GM12878 (cell line): ENCODE measurements around the gene DPYSL4. TPM values are rescaled to one million over a fixed set of nuclear protein-coding genes. Genes with fewer than 3 reads are reported as not detected.

ENCODE experiments used
- ATAC-seq: fragments of 200-7000 bp; cut with Tn5 transposase; 3 replicates; pipeline ENCODE4 v1.9.1; 2020; ENCODE audit warnings: mild to moderate bottlenecking, moderate library complexity
- BruUV-seq: library from RNA; stranded (reverse); fragments of 400-500 nt; replicated peaks from 2 replicates; lab custom pipeline; 2021; lab: Mats Ljungman, UMichigan
- CTCF ChIA-PET: fragments of 300-600 bp; sonication (Branson Sonifier 250); formaldehyde crosslinking; extraction: SDS; loops from one replicate; lab custom pipeline; 2021; ENCODE audit warnings: inconsistent platforms; lab: Yijun Ruan, JAX
- POLR2A ChIA-PET: fragments of 350-600 bp; formaldehyde crosslinking; extraction: SDS; loops from one replicate; lab custom pipeline; 2021; ENCODE audit warnings: inconsistent platforms; lab: Charles Lee
- RAD21 ChIA-PET: fragments of 300-600 bp; sonication (Branson Sonifier 250); formaldehyde crosslinking; loops from one replicate; lab custom pipeline; 2023; ENCODE audit warnings: antibody characterized with exemption; ENCODE audit not compliant: unreplicated experiment; lab: Charles Lee
- SMC1A ChIA-PET: fragments of 300-600 bp; sonication (Branson Sonifier 250); formaldehyde crosslinking; loops from one replicate; lab custom pipeline; 2023; ENCODE audit not compliant: unreplicated experiment, uncharacterized antibody; lab: Charles Lee
- DNase-seq: peaks from one replicate; pipeline ENCODE4 v3.0.0-alpha.2; 2011; ENCODE audit warnings: low read depth, low spot score
- FAIRE-seq: peaks from 3 replicates; lab custom pipeline; 2011; peaks lifted over from hg19 to GRCh38; lab: Jason Lieb, UNC
- H2AFZ ChIP-seq: 2 replicates; pipeline ENCODE4 v1.6.0; 2011; ENCODE audit warnings: low read depth, low read length, control low read depth; ENCODE audit not compliant: control insufficient read depth
- H3K27ac ChIP-seq: 2 replicates; pipeline ENCODE4 v1.5.1; 2011; ENCODE audit warnings: control low read depth; ENCODE audit not compliant: control insufficient read depth, insufficient read depth
- H3K27me3 ChIP-seq, 2 experiments: replicated peaks in 1 of 2; 2 replicates each; pipeline versions ENCODE4 v1.6.0 to v1.6.1; 2011; ENCODE audit warnings: low read length in 1 of 2; ENCODE audit not compliant: control insufficient read depth in 2 of 2, insufficient read depth in 2 of 2
- H3K36me3 ChIP-seq, 2 experiments: 2 replicates each; pipeline ENCODE4 v1.5.1; 2011; ENCODE audit warnings: low read length in 1 of 2; ENCODE audit not compliant: control insufficient read depth in 2 of 2, insufficient read depth in 2 of 2
- H3K4me1 ChIP-seq: 2 replicates; pipeline ENCODE4 v1.6.1; 2011; ENCODE audit warnings: mild to moderate bottlenecking, low read length, moderate library complexity, mixed read lengths; ENCODE audit not compliant: control insufficient read depth, insufficient read depth
- H3K4me2 ChIP-seq: 2 replicates; pipeline ENCODE4 v1.6.0; 2011; ENCODE audit warnings: control low read depth; ENCODE audit not compliant: control insufficient read depth, insufficient read depth
- H3K4me3 ChIP-seq: fragments of 200-600 bp; sonication (generic); 2 replicates; pipeline ENCODE4 v1.5.1; 2016
- H3K79me2 ChIP-seq: 2 replicates; pipeline ENCODE4 v1.6.0; 2011; ENCODE audit warnings: low read length; ENCODE audit not compliant: control insufficient read depth, insufficient read depth
- H3K9ac ChIP-seq: 2 replicates; pipeline ENCODE4 v1.8.0; 2011; ENCODE audit warnings: low read length, control low read depth, mixed read lengths; ENCODE audit not compliant: control insufficient read depth, insufficient read depth
- H3K9me3 ChIP-seq: replicated peaks from 3 replicates; pipeline ENCODE4 v1.5.1; 2011; ENCODE audit warnings: mild to moderate bottlenecking, low read length; ENCODE audit not compliant: control insufficient read depth, insufficient read depth
- H4K20me1 ChIP-seq: 2 replicates; pipeline ENCODE4 v1.6.0; 2011; ENCODE audit not compliant: control insufficient read depth, insufficient read depth
- BCL3 ChIP-seq: IDR thresholded peaks from 2 replicates; pipeline ENCODE4 v1.6.1; 2011; ENCODE audit warnings: borderline replicate concordance, low read depth, mild to moderate bottlenecking, moderate library complexity, low read length; ENCODE audit not compliant: insufficient read depth, poor library complexity, severe bottlenecking
- CHD4 ChIP-seq: fragments of 200-600 bp; sonication (generic); IDR thresholded peaks from 2 replicates; pipeline ENCODE4 v1.6.1; 2016; ENCODE audit warnings: mild to moderate bottlenecking
- CREB1 ChIP-seq: IDR thresholded peaks from 2 replicates; pipeline ENCODE4 v1.6.1; 2012; ENCODE audit warnings: low read depth, mild to moderate bottlenecking, inconsistent platforms
- KDM1A ChIP-seq: fragments of 200-600 bp; sonication (generic); IDR thresholded peaks from 2 replicates; pipeline ENCODE4 v1.6.1; 2016; ENCODE audit warnings: borderline replicate concordance
- MXI1 ChIP-seq: fragments of 150-350 bp; IDR thresholded peaks from 2 replicates; pipeline ENCODE4 v1.6.1; 2011; ENCODE audit warnings: low read depth, mild to moderate bottlenecking, inconsistent platforms, low read length, improper control_type of control experiment
- POLR2AphosphoS5 ChIP-seq: IDR thresholded peaks from 2 replicates; pipeline ENCODE4 v1.6.1; 2011; ENCODE audit warnings: mild to moderate bottlenecking, low read length, inconsistent platforms
- SP1 ChIP-seq: IDR thresholded peaks from one replicate; pipeline ENCODE4 v1.6.1; 2011; ENCODE audit warnings: low read depth, low read length
- TARDBP ChIP-seq: IDR thresholded peaks from 2 replicates; pipeline ENCODE4 v1.6.1; 2016; ENCODE audit warnings: borderline replicate concordance
- WRNIP1 ChIP-seq: IDR thresholded peaks from 2 replicates; pipeline ENCODE4 v1.6.1; 2011; ENCODE audit warnings: low read depth, low read length, improper control_type of control experiment, borderline replicate concordance
- ZNF384 ChIP-seq: IDR thresholded peaks from 2 replicates; pipeline ENCODE4 v1.6.1; 2012; ENCODE audit warnings: low read depth, mild to moderate bottlenecking, low read length, improper control_type of control experiment, borderline replicate concordance
- ZNF592 ChIP-seq: fragments of 450-650 bp; IDR thresholded peaks from 2 replicates; pipeline ENCODE4 v1.6.1; 2017; ENCODE audit warnings: mild to moderate bottlenecking, moderate library complexity
- ZZZ3 ChIP-seq: IDR thresholded peaks from 2 replicates; pipeline ENCODE4 v1.6.1; 2011; ENCODE audit warnings: low read depth; ENCODE audit not compliant: control insufficient read depth, insufficient read length
- WGBS: methylation state at CpG from one replicate; pipeline ENCODE4 v1.1.6; 2016; ENCODE audit warnings: low lambda C conversion rate; ENCODE audit not compliant: insufficient replicate concordance, insufficient coverage; ENCODE audit errors: missing lambda C conversion rate; 5-methylcytosine and 5-hydroxymethylcytosine counted together
- in situ Hi-C: fragments of 300-500 bp; cut with MboI; formaldehyde crosslinking; loops from 9 replicates; pipeline ENCODE4 v1.14.3; 2018; ENCODE audit warnings: mixed read lengths
- intact Hi-C: fragments of 100-400 bp; cut with micrococcal nuclease; formaldehyde crosslinking; loops from one replicate; pipeline ENCODE4 v1.14.2; 2022; ENCODE audit not compliant: unreplicated experiment
- polyA plus RNA-seq, 11 experiments: library from polyadenylated mRNA; depleted of rRNA in 4 of 11; unstranded in 6 of 11; stranded (reverse) in 5 of 11; fragments of >200 nt; fragmentation: Nextera tagmentation in 4 of 11; fragmentation: Illumina TruSeq in 1 of 11; extraction: Ambion mirVana in 4 of 11; extraction: Trizol in 1 of 11; gene quantifications; 1 replicate in 1 of 11; 2 replicates in 10 of 11; pipeline versions ENCODE4 v1.2.1 to v1.2.3, GENCODE V29; 2011 to 2016; ENCODE audit warnings: inconsistent platforms in 2 of 11, missing spikeins in 2 of 11, low read depth in 1 of 11
- total RNA-seq, 4 experiments: library from RNA; depleted of rRNA in 3 of 4; stranded (reverse); fragments of >200 nt in 3 of 4; fragmentation: Illumina TruSeq in 1 of 4; extraction: Trizol in 1 of 4; gene quantifications; 2 replicates each; pipeline versions ENCODE4 v1.2.1 to v1.2.3, GENCODE V29; 2013 to 2021

DPYSL4 gene
- total and polyA plus RNA-seq, 10 of the 15 experiments (the other 5 are each of a cell fraction or from before 2014, with no cell fraction given) = 0.10 to 0.21 TPM; not detected in 8

GRCh38 chr10:132206377-132206745 lies 19.6 kb downstream of the DPYSL4 start:
- intact Hi-C loops = no loop called here
- no peaks in the 10 kb centered on the region for H3K36me3 ChIP-seq
- no peak overlapping the region for H2AFZ ChIP-seq
- 58% methylated on average over 11 of the region's 11 CpGs for WGBS
- no peak overlapping the region for H3K4me2 ChIP-seq
- no peaks in the 10 kb centered on the region for H3K4me1 ChIP-seq
- H3K27ac ChIP-seq = no peak overlapping the region
- ChIA-PET POLR2A (no interaction called here), RAD21 (no interaction called here), SMC1A (no interaction called here), CTCF (no interaction called here)
- H4K20me1 ChIP-seq = no peaks in the 10 kb centered on the region
- H3K27me3 ChIP-seq = no peaks in the 10 kb centered on the region
- H3K9me3 ChIP-seq = no peaks in the 10 kb centered on the region
- H3K4me3 ChIP-seq = no peak overlapping the region
- TF ChIP-seq CHD4 (no peak), BCL3 (no peak), TARDBP (no peak), ZNF384 (no peak), ZZZ3 (no peak)
- H3K79me2 ChIP-seq = no peaks in the 10 kb centered on the region
- DNase-seq (no peak), ATAC-seq (no peak), FAIRE-seq (no peak)
- no peak overlapping the region for H3K9ac ChIP-seq
- in situ Hi-C loops = no loop called here
- BruUV-seq = no TSS peak

- 59% methylated on average over 27 of the region's 29 CpGs for WGBS
- BruUV-seq = no TSS peak
- no peak overlapping the region for H2AFZ ChIP-seq
- CTCF ChIA-PET = no interaction called here
- intact Hi-C loops (no loop called here), in situ Hi-C loops (no loop called here)
- FAIRE-seq = no peak
- H3K4me1 ChIP-seq = no peaks in the 10 kb centered on the region
- H3K79me2 ChIP-seq = no peaks in the 10 kb centered on the region
- SMC1A ChIA-PET = no interaction called here
- DNase-seq = no peak
- H3K27me3 ChIP-seq = no peaks in the 10 kb centered on the region
- POLR2A ChIA-PET = no interaction called here
- RAD21 ChIA-PET = no interaction called here
- H3K9ac ChIP-seq = no peak overlapping the region
- no peaks in the 10 kb centered on the region for H3K36me3 ChIP-seq
- no peaks in the 10 kb centered on the region for H3K9me3 ChIP-seq
- ATAC-seq = no peak
- no peaks in the 10 kb centered on the region for H4K20me1 ChIP-seq
- H3K4me2 ChIP-seq = no peak overlapping the region
- H3K4me3 ChIP-seq = no peak overlapping the region
- no peak overlapping the region for H3K27ac ChIP-seq
- no peak for TF ChIP-seq KDM1A
- no peak for TF ChIP-seq SP1
- no peak for TF ChIP-seq ZNF592
- TF ChIP-seq CREB1 = no peak
- TF ChIP-seq MXI1 = no peak
- no peak for TF ChIP-seq WRNIP1
- no peak for TF ChIP-seq POLR2AphosphoS5
These were observed 20.2 kb downstream of the DPYSL4 start for GRCh38 chr10:132206806-132207535.
